CD4-positive, alpha-beta T cell treated with Interleukin-21 for 1 hour (primary cell): ENCODE data around the gene CD72.

Experiments
- DNase-seq: peaks from one replicate; pipeline ENCODE4 v3.0.0-alpha.2; 2020

The CD72 gene, protein sequence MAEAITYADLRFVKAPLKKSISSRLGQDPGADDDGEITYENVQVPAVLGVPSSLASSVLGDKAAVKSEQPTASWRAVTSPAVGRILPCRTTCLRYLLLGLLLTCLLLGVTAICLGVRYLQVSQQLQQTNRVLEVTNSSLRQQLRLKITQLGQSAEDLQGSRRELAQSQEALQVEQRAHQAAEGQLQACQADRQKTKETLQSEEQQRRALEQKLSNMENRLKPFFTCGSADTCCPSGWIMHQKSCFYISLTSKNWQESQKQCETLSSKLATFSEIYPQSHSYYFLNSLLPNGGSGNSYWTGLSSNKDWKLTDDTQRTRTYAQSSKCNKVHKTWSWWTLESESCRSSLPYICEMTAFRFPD

GRCh38 chr9:35618325-35618727 is at the start of gene CD72:
TSS of gene CD72 (minus strand) at chr9:35618413. CDS start at chr9:35618303, 110 bp downstream.
- no peak for DNase-seq

GRCh38 chr9:35667939-35668338 is 49.7 kb upstream of the CD72 start:
- no peak for DNase-seq

GRCh38 chr9:35666549-35666948 is 48.3 kb upstream of the CD72 start:
- DNase-seq = no peak

DNA sequence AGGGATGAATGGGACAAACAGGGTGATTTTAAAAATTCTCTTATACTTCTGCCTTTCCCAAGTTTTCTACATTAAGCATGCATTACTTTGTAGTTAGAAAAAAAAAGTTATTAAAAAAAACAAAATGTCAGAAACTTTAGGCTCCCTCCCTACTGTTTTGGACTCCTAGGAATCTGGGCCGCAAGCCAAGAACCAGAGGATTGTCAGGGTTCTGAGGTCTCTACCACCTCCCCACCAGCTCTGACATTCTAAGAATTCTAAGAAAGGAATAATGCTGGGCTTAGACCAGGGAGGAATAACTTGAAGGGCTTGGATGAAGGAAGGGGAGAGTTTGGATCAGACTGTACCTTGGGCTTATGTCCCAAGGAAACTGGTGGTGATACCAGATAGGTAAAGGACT is 47.8 kb upstream of the CD72 start:
- no peak for DNase-seq

- no peak for DNase-seq
These were observed 47.2 kb upstream of the CD72 start for GRCh38 chr9:35665471-35665818.

GRCh38 chr9:35664531-35665470 is 46.6 kb upstream of the CD72 start, which contains the start of gene ARHGEF39:
TSS of gene ARHGEF39 (minus strand) at chr9:35665195. CDS start at chr9:35665169, 26 bp downstream.
- DNase-seq = peak; percentile 71

DNA sequence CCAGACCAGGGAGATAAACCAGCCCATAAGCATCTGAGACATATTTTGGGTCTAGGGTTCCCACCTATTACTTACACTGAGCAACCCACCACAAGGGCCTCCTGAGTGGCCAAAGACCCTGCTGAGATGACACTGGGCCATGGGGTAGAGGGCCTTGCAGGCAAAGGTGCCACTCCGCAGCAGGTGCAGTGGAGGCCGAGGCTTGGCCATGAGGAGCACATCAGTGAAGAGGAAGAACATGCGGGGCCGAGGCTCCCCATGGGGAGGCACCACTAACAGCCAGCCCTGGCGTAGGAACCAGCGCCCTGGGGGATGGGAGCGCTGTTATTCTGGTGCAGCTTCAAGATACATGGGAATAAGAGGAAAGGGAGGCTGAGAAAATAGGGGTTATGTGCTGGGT is 44.2 kb upstream of the CD72 start:
- DNase-seq = no peak

GRCh38 chr9:35661756-35662350 is 43.6 kb upstream of the CD72 start:
- DNase-seq = peak; percentile 70

- DNase-seq = no peak
These were observed 42.8 kb upstream of the CD72 start for GRCh38 chr9:35660966-35661415.

- peak; percentile 28 for DNase-seq
These were observed 41.1 kb upstream of the CD72 start for GRCh38 chr9:35659340-35659739.

- DNase-seq = no peak
These were observed 40.7 kb upstream of the CD72 start for GRCh38 chr9:35658968-35659220.

DNA sequence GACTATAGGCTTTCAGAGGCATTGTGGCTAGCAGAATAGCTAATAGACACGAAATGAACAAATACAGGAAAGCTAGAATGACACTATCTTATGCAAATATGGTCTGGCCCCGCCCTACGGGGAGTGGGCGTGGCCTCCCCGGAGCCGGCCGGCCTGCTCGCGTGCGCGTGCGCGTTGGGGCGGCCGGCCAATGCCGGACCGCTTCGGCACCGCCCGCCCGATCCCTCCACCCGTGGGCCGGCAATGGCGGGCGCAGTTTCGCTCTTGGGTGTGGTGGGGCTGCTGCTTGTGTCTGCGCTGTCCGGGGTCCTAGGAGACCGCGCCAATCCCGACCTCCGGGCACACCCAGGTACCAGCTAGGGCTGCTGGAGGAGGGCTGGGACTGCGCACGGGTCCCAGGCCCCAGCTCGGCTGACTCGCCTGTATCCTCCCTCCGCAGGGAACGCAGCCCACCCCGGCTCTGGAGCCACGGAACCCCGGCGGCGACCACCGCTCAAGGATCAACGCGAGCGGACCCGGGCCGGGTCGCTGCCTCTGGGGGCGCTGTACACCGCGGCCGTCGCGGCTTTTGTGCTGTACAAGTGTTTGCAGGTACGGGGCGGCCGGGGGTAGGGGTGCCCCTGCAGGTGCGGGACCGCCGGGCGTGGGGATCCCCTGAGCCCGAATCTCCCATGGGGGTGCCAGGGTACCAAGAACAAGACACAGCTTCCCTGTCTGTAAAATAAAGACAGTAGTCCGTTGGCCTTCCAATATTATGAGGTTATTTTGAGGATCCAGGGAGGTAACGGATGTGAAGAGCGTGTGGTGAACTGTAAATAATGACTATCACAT is 40.1 kb upstream of the CD72 start, which contains the start of gene CCDC107:
Gene CCDC107 (plus strand): TSS at position 156 of the 831 bp plus-strand sequence. CDS start 88 bp downstream, at position 244.
- peak; percentile 84 for DNase-seq

DNA sequence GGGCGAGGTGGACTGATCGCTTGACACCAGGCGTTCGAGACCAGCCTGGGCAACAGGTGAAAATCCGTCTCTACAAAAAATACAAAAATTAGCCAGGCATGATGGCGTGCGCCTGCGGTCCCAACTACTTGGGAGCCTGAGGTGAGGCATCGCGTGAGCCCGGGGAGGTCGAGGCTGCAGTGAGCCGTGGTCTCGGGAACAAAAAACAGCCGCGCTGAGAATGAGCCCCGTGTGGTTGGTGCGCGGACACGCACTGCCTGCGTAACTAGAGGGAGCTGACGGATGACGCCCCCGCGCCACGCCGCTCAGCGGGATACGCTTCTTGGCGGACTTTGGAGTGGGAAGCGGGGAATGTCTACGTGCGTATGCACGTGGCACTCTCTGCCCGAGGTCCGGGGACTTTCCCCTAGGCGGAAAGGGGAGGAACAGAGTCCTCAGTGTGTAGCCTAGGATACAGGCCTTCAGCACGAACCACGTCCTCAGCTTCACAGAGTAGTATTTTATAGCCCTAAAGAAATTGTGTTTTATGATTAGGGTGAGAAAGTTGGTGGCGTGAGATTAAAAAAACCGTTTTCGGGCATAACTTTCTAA is 39.4 kb upstream of the CD72 start, which contains the start of gene RMRP:
Gene RMRP (minus strand): TSS at position 474 of the 591 bp plus-strand sequence.
- peak; percentile 93 for DNase-seq

GRCh38 chr9:35656831-35657545 is 38.8 kb upstream of the CD72 start:
- no peak for DNase-seq

GRCh38 chr9:35656348-35656747 is 38.1 kb upstream of the CD72 start:
- peak; percentile 26 for DNase-seq

DNA sequence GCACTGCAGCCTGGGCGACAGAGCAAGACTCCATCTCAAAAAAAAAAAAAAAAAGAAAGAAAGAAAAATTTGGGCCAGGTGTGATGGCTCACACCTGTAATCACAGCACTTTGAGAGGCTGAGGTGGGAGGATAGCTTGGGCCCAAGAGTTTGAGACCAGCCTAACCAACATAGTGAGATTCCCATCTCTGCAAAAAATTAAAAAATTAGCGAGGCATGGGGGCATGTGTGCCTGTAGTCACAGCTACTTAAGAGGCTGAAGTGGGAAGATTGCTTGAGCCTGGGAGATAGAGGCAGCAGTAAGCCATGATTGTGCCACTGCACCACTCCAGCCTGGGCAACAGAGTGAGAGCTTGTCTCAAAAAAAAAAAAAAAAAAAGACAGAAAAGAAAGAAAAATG is 35.4 kb upstream of the CD72 start:
- no peak for DNase-seq

DNA sequence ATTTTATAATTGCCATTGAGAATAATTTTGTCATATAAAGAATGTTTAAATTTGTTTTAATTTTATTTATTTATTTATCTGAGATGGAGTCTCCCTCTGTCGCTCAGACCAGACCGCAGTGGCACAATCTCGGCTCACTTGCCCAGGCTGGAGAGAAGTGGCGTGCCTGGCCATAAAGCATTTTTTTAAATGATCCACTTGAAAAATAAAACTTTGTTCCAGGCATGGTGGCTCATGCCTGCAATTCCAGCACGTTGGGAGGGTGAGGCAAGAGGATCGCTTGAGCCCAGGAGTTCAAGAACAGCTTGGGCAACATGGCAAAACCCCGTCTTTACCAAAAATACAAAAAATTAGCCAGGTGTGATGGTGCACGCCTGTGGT is 34.6 kb upstream of the CD72 start:
- no peak for DNase-seq

DNA sequence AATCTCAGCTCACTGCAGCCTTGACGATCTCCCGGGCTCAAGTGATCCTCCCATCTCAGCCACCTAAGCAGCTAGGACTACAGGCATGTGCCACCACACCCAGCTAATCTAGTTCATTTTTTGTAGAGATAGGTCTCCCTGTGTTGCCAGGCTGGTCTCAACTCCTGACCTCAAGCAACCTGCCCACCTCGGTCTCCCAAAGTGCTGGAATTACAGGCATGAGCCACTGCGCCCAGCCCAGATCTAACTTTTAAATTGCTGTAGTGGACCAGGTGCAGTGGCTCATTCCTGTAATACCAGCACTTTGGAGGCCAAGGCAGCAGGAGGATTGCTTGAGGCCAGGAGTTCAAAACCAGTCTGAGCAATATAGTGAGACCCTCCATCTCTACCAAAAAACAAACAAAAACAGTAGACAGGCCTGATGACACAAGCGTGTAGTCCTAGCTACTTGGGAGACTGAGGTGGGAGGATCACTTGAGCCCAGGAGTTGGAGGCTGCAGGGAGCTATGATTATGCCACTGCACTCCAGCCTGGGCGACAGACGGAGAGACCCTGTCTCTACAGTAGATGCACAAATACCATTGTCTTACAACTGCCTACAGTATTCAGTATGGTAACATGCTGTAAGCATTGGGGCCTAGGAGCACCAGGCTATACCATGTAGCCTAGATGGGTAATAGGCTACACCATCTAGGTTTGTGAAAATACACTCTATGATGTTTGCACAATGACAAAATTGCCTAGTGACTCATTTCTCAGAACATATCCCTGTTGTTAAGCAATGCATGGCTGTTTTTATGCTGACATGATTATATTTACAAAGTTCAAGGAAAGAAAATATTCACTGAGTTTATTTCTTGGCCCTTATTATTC is 34.0 kb upstream of the CD72 start:
- no peak for DNase-seq

- DNase-seq = peak; percentile 52
These were observed 32.3 kb upstream of the CD72 start, which contains the start of gene SIT1 for GRCh38 chr9:35650341-35651158. TSS of gene SIT1 (minus strand) at chr9:35650931. CDS start at chr9:35650853, 78 bp downstream.
